Adrenal gland (tissue), 5 donors: Measurements from ENCODE around the gene NME4.

ENCODE experiments used
- POLR2A ChIP-seq, 2 donors: fragments of 450-650 bp; IDR thresholded peaks; one replicate each; pipeline ENCODE4 v1.6.1; 2017; ENCODE audit warnings: antibody characterized with exemption in 2 of 2, mild to moderate bottlenecking in 2 of 2, moderate library complexity in 1 of 2
- TF ChIP-seq, protein P1 (sequence below), 6 experiments: fragments of 450-650 bp in 4 of 6; fragments of 200-600 bp in 2 of 6; sonication (generic) in 1 of 6; IDR thresholded peaks; 1 replicate in 5 of 6; 2 replicates in 1 of 6; pipeline versions ENCODE4 v1.5.1 to v1.8.0; 2016 to 2021; ENCODE audit warnings: antibody characterized with exemption in 6 of 6, mild to moderate bottlenecking in 2 of 6, moderate library complexity in 1 of 6
- donor health status: DM: no; HTN: no; CAD: no.

- TF ChIP-seq, protein P1, sequence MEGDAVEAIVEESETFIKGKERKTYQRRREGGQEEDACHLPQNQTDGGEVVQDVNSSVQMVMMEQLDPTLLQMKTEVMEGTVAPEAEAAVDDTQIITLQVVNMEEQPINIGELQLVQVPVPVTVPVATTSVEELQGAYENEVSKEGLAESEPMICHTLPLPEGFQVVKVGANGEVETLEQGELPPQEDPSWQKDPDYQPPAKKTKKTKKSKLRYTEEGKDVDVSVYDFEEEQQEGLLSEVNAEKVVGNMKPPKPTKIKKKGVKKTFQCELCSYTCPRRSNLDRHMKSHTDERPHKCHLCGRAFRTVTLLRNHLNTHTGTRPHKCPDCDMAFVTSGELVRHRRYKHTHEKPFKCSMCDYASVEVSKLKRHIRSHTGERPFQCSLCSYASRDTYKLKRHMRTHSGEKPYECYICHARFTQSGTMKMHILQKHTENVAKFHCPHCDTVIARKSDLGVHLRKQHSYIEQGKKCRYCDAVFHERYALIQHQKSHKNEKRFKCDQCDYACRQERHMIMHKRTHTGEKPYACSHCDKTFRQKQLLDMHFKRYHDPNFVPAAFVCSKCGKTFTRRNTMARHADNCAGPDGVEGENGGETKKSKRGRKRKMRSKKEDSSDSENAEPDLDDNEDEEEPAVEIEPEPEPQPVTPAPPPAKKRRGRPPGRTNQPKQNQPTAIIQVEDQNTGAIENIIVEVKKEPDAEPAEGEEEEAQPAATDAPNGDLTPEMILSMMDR (IDR thresholded peaks at IDR 0.05), result no peak
- no peak for TF ChIP-seq POLR2A (IDR thresholded peaks at IDR 0.05)
Measured at GRCh38 chr16:381012-381788, 15.8 kb upstream of the NME4 start.
